WTC11 (cell line): ENCODE measurements around the gene TUG1. TPM values are rescaled to one million over a fixed set of nuclear protein-coding genes. Genes with fewer than 3 reads are reported as not detected.

Source experiments
- ATAC-seq: fragments of 200-7000 bp; cut with Tn5 transposase; 2 replicates; pipeline ENCODE4 v1.10.0; 2021; ENCODE audit warnings: mild to moderate bottlenecking, moderate library complexity
- CTCF ChIA-PET: fragments of 300-600 bp; sonication (Branson Sonifier 250); formaldehyde crosslinking; loops from one replicate; lab custom pipeline; 2021; ENCODE audit warnings: antibody characterized with exemption; lab: Charles Lee
- POLR2A ChIA-PET: fragments of 350-600 bp; sonication (Branson Sonifier 250); formaldehyde crosslinking; loops from one replicate; lab custom pipeline; 2021; ENCODE audit warnings: antibody characterized with exemption; lab: Charles Lee
- DNase-seq: peaks from one replicate; pipeline ENCODE4 v3.0.0; 2021; ENCODE audit warnings: low spot score
- H3K27ac Mint-ChIP-seq: 2 replicates; pipeline ENCODE4 v1.8.0; 2021; ENCODE audit warnings: mixed read lengths
- H3K27me3 Mint-ChIP-seq: 2 replicates; pipeline ENCODE4 v1.8.0; 2021; ENCODE audit warnings: low read depth, mild to moderate bottlenecking, moderate library complexity, mixed read lengths
- H3K36me3 Mint-ChIP-seq: 2 replicates; pipeline ENCODE4 v1.8.0; 2021; ENCODE audit warnings: mixed read lengths
- H3K4me1 Mint-ChIP-seq: 2 replicates; pipeline ENCODE4 v1.8.0; 2022; ENCODE audit warnings: mixed read lengths
- H3K4me3 Mint-ChIP-seq: 2 replicates; pipeline ENCODE4 v1.8.0; 2021; ENCODE audit warnings: mild to moderate bottlenecking, moderate library complexity, mixed read lengths
- H3K9me3 Mint-ChIP-seq: 2 replicates; pipeline ENCODE4 v1.8.0; 2021; ENCODE audit warnings: mixed read lengths
- CBFB ChIP-seq: sonication (generic); formaldehyde crosslinking; IDR thresholded peaks from 2 replicates; pipeline ENCODE4 v1.8.1; 2022; ENCODE audit warnings: mild to moderate bottlenecking, low read depth, missing genetic modification reagents
- CREB1 ChIP-seq: sonication (generic); formaldehyde crosslinking; IDR thresholded peaks from 2 replicates; pipeline ENCODE4 v1.8.0; 2023; ENCODE audit warnings: mild to moderate bottlenecking, missing genetic modification reagents
- CREM ChIP-seq: sonication (generic); formaldehyde crosslinking; IDR thresholded peaks from 2 replicates; pipeline ENCODE4 v1.8.1; 2022; ENCODE audit warnings: mild to moderate bottlenecking, missing genetic modification reagents, moderate library complexity
- EMX1 ChIP-seq: fragments of 250-450 bp; sonication (Bioruptor Pico); IDR thresholded peaks from 2 replicates; pipeline ENCODE4 v1.8.0; 2021; ENCODE audit warnings: mild to moderate bottlenecking
- FOXJ3 ChIP-seq: sonication (generic); formaldehyde crosslinking; IDR thresholded peaks from 2 replicates; pipeline ENCODE4 v1.9.0; 2021; ENCODE audit warnings: missing genetic modification reagents, mild to moderate bottlenecking, borderline replicate concordance
- HMGA2 ChIP-seq: fragments of 250-450 bp; sonication (Bioruptor Pico); IDR thresholded peaks from 2 replicates; pipeline ENCODE4 v1.4.0; 2021; ENCODE audit warnings: mild to moderate bottlenecking, moderate library complexity
- KAT7 ChIP-seq: sonication (generic); formaldehyde crosslinking; IDR thresholded peaks from 2 replicates; pipeline ENCODE4 v1.8.1; 2023; ENCODE audit warnings: missing genetic modification reagents, mild to moderate bottlenecking, borderline replicate concordance
- MXD4 ChIP-seq: fragments of 250-450 bp; sonication (Bioruptor Pico); IDR thresholded peaks from 2 replicates; pipeline ENCODE4 v1.8.0; 2021; ENCODE audit warnings: mild to moderate bottlenecking, moderate library complexity, borderline replicate concordance
- NFATC4 ChIP-seq: fragments of 250-450 bp; sonication (Bioruptor Pico); IDR thresholded peaks from 2 replicates; pipeline ENCODE4 v1.9.0; 2021; ENCODE audit warnings: mild to moderate bottlenecking
- SMAD3 ChIP-seq: sonication (generic); formaldehyde crosslinking; IDR thresholded peaks from 2 replicates; pipeline ENCODE4 v1.8.0; 2022; ENCODE audit warnings: missing genetic modification reagents, mild to moderate bottlenecking, borderline replicate concordance
- SOX15 ChIP-seq: fragments of 250-450 bp; sonication (Bioruptor Pico); IDR thresholded peaks from 2 replicates; pipeline ENCODE4 v1.9.0; 2021; ENCODE audit warnings: mild to moderate bottlenecking
- SP1 ChIP-seq: sonication (generic); formaldehyde crosslinking; conservative IDR thresholded peaks from 2 replicates; pipeline ENCODE4 v1.8.1; 2022; ENCODE audit warnings: missing genetic modification reagents
- TEAD4 ChIP-seq: sonication (generic); formaldehyde crosslinking; IDR thresholded peaks from 2 replicates; pipeline ENCODE4 v1.8.0; 2022; ENCODE audit warnings: mild to moderate bottlenecking, missing genetic modification reagents
- ZNF121 ChIP-seq: sonication (generic); formaldehyde crosslinking; IDR thresholded peaks from 2 replicates; pipeline ENCODE4 v1.8.0; 2023; ENCODE audit warnings: missing genetic modification reagents
- ZNF416 ChIP-seq: fragments of 250-450 bp; sonication (Bioruptor Pico); IDR thresholded peaks from 2 replicates; pipeline ENCODE4 v1.9.0; 2021; ENCODE audit warnings: mild to moderate bottlenecking, inconsistent platforms
- total RNA-seq: library from RNA; stranded (reverse); gene quantifications from 3 replicates; pipeline ENCODE4 v1.2.3, GENCODE V29; 2021
- TF ChIP-seq, protein P1 (sequence below): sonication (generic); formaldehyde crosslinking; IDR thresholded peaks from 2 replicates; pipeline ENCODE4 v1.8.0; 2022; ENCODE audit warnings: mild to moderate bottlenecking, missing genetic modification reagents
- TF ChIP-seq, protein P2 (sequence below): sonication (generic); formaldehyde crosslinking; IDR thresholded peaks from 2 replicates; pipeline ENCODE4 v1.8.0; 2023; ENCODE audit warnings: missing genetic modification reagents, mild to moderate bottlenecking, borderline replicate concordance
- TF ChIP-seq, protein P3 (sequence below): sonication (generic); formaldehyde crosslinking; IDR thresholded peaks from 2 replicates; pipeline ENCODE4 v1.8.0; 2022; ENCODE audit warnings: missing genetic modification reagents
- TF ChIP-seq, protein P4 (sequence below): sonication (generic); formaldehyde crosslinking; IDR thresholded peaks from 2 replicates; pipeline ENCODE4 v1.8.1; 2022; ENCODE audit warnings: mild to moderate bottlenecking, moderate library complexity, missing genetic modification reagents

The TUG1 gene
- total RNA-seq, 1 experiment from 2014 or later: 105 TPM

DNA sequence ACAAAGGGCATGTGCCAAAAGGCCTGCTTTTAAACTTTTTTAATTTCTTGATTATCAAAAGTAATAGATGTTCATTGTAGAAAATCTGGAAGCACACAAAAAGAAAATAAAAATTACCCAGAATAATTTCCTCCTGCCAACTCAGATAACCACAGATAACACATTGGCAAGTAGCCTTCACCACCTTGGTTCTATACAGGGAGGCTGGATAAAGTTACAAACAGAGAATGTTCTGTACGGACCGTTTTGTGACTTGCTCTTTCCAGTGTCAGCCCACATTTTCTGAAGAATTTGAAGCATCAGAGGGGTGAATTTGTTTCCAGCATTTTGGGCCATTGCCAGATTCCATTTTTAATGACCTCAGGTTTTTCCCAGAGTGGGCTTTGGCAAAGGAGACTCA lies 23.5 kb downstream of the TUG1 start (continued):
- TF ChIP-seq, protein P1, sequence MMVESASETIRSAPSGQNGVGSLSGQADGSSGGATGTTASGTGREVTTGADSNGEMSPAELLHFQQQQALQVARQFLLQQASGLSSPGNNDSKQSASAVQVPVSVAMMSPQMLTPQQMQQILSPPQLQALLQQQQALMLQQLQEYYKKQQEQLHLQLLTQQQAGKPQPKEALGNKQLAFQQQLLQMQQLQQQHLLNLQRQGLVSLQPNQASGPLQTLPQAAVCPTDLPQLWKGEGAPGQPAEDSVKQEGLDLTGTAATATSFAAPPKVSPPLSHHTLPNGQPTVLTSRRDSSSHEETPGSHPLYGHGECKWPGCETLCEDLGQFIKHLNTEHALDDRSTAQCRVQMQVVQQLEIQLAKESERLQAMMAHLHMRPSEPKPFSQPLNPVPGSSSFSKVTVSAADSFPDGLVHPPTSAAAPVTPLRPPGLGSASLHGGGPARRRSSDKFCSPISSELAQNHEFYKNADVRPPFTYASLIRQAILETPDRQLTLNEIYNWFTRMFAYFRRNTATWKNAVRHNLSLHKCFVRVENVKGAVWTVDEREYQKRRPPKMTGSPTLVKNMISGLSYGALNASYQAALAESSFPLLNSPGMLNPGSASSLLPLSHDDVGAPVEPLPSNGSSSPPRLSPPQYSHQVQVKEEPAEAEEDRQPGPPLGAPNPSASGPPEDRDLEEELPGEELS: no peak
- TF ChIP-seq MXD4 (CRISPR knock-in tag) (no peak), SOX15 (CRISPR knock-in tag) (no peak), CREM (no peak), SP1 (CRISPR knock-in tag) (no peak), ZNF416 (CRISPR knock-in tag) (no peak), ZNF121 (no peak)
- TF ChIP-seq, protein P2, sequence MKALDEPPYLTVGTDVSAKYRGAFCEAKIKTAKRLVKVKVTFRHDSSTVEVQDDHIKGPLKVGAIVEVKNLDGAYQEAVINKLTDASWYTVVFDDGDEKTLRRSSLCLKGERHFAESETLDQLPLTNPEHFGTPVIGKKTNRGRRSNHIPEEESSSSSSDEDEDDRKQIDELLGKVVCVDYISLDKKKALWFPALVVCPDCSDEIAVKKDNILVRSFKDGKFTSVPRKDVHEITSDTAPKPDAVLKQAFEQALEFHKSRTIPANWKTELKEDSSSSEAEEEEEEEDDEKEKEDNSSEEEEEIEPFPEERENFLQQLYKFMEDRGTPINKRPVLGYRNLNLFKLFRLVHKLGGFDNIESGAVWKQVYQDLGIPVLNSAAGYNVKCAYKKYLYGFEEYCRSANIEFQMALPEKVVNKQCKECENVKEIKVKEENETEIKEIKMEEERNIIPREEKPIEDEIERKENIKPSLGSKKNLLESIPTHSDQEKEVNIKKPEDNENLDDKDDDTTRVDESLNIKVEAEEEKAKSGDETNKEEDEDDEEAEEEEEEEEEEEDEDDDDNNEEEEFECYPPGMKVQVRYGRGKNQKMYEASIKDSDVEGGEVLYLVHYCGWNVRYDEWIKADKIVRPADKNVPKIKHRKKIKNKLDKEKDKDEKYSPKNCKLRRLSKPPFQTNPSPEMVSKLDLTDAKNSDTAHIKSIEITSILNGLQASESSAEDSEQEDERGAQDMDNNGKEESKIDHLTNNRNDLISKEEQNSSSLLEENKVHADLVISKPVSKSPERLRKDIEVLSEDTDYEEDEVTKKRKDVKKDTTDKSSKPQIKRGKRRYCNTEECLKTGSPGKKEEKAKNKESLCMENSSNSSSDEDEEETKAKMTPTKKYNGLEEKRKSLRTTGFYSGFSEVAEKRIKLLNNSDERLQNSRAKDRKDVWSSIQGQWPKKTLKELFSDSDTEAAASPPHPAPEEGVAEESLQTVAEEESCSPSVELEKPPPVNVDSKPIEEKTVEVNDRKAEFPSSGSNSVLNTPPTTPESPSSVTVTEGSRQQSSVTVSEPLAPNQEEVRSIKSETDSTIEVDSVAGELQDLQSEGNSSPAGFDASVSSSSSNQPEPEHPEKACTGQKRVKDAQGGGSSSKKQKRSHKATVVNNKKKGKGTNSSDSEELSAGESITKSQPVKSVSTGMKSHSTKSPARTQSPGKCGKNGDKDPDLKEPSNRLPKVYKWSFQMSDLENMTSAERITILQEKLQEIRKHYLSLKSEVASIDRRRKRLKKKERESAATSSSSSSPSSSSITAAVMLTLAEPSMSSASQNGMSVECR: no peak

DNA sequence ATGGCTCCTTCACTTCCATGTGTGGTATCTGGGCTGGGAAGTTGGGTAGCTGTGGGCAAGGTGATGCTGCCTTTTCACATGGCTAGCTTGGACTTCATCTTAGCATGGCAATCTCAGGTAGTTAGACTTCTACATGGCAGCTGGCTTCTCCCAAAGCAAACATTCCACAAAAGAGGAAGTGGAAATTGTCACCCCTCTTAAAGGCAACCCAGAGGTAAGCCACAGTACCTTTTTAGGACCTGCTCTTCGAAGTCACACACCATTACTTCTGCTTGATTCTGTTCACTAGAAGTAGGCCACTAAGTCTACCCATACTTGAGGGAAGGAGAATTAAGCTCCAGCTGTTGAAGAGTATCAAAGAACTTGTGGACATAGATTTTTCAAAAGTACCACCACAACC lies 25.9 kb downstream of the TUG1 start:
- no peak for TF ChIP-seq EMX1 (CRISPR knock-in tag)
- no peak for TF ChIP-seq HMGA2 (CRISPR knock-in tag)
- ChIA-PET POLR2A (interaction anchor here (1.1 kb wide), 1 partner anchor 366 kb away, joined by 4 read pairs; no protein-coding TSS in a partner anchor), CTCF (interaction anchor here (1.4 kb wide), 1 partner anchor 110 kb away, joined by 4 read pairs; no protein-coding TSS in a partner anchor)
- no peak overlapping the region for H3K27ac Mint-ChIP-seq
- no peak overlapping the region for H3K4me3 Mint-ChIP-seq
- H3K36me3 Mint-ChIP-seq: peaks cover 4% of the 10 kb centered on the region
- ATAC-seq (no peak), DNase-seq (no peak)
- H3K9me3 Mint-ChIP-seq: peaks cover 13% of the 10 kb centered on the region
- peaks cover 19% of the 10 kb centered on the region for H3K27me3 Mint-ChIP-seq
- H3K4me1 Mint-ChIP-seq: no peaks in the 10 kb centered on the region

DNA sequence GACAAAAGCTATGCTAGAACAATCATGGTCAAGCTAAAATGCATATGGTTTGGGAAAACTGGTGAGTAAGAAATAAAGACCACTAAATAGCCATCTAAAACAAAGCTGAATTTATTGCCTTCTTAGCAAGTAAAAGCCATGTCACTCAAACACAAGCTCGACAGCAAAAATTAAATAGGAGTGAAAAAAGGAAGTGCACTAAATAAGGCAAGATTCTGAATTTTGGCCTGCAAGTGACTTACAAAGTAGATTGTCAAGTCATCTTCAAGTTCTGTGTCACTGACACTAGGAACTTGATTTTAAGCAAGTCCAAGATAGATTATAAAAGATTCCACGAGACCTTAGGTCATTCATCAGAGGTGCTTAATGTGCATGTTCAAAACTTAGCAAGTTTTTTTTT lies 27.4 kb downstream of the TUG1 start:
- CTCF ChIA-PET: interaction anchor here (0.5 to 1.0 kb wide), 3 partner anchors 50 to 1383 kb away, joined by 3 to 4 read pairs (median 3); no protein-coding TSS in a partner anchor
- H3K36me3 Mint-ChIP-seq: peaks cover 4% of the 10 kb centered on the region
- ATAC-seq: no peak
- H3K4me1 Mint-ChIP-seq: peaks cover 2% of the 10 kb centered on the region
- POLR2A ChIA-PET: no interaction called here
- no peak overlapping the region for H3K4me3 Mint-ChIP-seq
- H3K27me3 Mint-ChIP-seq: peaks cover 18% of the 10 kb centered on the region
- no peak for DNase-seq
- H3K9me3 Mint-ChIP-seq: peaks cover 17% of the 10 kb centered on the region
- H3K27ac Mint-ChIP-seq: no peak overlapping the region
- no peak for TF ChIP-seq SMAD3 (CRISPR knock-in tag)
- no peak for TF ChIP-seq FOXJ3 (CRISPR knock-in tag)
- TF ChIP-seq ZNF416 (CRISPR knock-in tag): no peak
- no peak for TF ChIP-seq CBFB (CRISPR knock-in tag)
- TF ChIP-seq, protein P3, sequence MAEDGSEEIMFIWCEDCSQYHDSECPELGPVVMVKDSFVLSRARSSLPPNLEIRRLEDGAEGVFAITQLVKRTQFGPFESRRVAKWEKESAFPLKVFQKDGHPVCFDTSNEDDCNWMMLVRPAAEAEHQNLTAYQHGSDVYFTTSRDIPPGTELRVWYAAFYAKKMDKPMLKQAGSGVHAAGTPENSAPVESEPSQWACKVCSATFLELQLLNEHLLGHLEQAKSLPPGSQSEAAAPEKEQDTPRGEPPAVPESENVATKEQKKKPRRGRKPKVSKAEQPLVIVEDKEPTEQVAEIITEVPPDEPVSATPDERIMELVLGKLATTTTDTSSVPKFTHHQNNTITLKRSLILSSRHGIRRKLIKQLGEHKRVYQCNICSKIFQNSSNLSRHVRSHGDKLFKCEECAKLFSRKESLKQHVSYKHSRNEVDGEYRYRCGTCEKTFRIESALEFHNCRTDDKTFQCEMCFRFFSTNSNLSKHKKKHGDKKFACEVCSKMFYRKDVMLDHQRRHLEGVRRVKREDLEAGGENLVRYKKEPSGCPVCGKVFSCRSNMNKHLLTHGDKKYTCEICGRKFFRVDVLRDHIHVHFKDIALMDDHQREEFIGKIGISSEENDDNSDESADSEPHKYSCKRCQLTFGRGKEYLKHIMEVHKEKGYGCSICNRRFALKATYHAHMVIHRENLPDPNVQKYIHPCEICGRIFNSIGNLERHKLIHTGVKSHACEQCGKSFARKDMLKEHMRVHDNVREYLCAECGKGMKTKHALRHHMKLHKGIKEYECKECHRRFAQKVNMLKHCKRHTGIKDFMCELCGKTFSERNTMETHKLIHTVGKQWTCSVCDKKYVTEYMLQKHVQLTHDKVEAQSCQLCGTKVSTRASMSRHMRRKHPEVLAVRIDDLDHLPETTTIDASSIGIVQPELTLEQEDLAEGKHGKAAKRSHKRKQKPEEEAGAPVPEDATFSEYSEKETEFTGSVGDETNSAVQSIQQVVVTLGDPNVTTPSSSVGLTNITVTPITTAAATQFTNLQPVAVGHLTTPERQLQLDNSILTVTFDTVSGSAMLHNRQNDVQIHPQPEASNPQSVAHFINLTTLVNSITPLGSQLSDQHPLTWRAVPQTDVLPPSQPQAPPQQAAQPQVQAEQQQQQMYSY (CRISPR knock-in tag): no peak
- TF ChIP-seq, protein P2: no peak
- no peak for TF ChIP-seq NFATC4 (CRISPR knock-in tag)
- TF ChIP-seq CREB1 (CRISPR knock-in tag): no peak
- TF ChIP-seq TEAD4 (CRISPR knock-in tag): no peak
- no peak for TF ChIP-seq KAT7
- TF ChIP-seq EMX1 (CRISPR knock-in tag): no peak
- TF ChIP-seq, protein P4, sequence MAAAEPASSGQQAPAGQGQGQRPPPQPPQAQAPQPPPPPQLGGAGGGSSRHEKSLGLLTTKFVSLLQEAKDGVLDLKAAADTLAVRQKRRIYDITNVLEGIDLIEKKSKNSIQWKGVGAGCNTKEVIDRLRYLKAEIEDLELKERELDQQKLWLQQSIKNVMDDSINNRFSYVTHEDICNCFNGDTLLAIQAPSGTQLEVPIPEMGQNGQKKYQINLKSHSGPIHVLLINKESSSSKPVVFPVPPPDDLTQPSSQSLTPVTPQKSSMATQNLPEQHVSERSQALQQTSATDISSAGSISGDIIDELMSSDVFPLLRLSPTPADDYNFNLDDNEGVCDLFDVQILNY (CRISPR knock-in tag): no peak
